Measurements from ENCODE around the gene NTMT1.
"Not testable (repeated sequence)": the region's sequence is repeated elsewhere in the genome, so short reads cannot be mapped to it uniquely, and the experiment has no call there.

GRCh38 chr9:129636343-129636742 is 10.4 kb downstream of the NTMT1 start:
- not testable (repeated sequence) for TF ChIP-seq CTCF (IDR thresholded peaks at IDR 0.05); POLR2AphosphoS5 (IDR thresholded peaks at IDR 0.05; ENCODE audit: insufficient read depth in 1 of 2, low read depth in 1 of 2)
